Parathyroid adenoma (tissue), 2 donors: ENCODE data around the gene CTNND2.

Source experiments
- H2AFZ ChIP-seq: fragments of 300-600 bp; sonication (generic); one replicate; pipeline ENCODE4 v1.7.0; 2017; ENCODE audit warnings: antibody characterized with exemption, mild to moderate bottlenecking
- H3K27ac ChIP-seq: fragments of 300-600 bp; sonication (generic); one replicate; pipeline ENCODE4 v1.7.0; 2017
- H3K27me3 ChIP-seq: fragments of 300-600 bp; sonication (generic); one replicate; pipeline ENCODE4 v1.7.0; 2017; ENCODE audit warnings: low read length; ENCODE audit not compliant: control insufficient read depth, insufficient read depth
- H3K36me3 ChIP-seq: fragments of 300-600 bp; sonication (generic); one replicate; pipeline ENCODE4 v1.7.0; 2017; ENCODE audit warnings: low read length; ENCODE audit not compliant: control insufficient read depth, insufficient read depth
- H3K4me1 ChIP-seq: fragments of 300-600 bp; sonication (generic); one replicate; pipeline ENCODE4 v1.7.0; 2017; ENCODE audit warnings: control low read depth
- H3K4me2 ChIP-seq: fragments of 300-600 bp; sonication (generic); one replicate; pipeline ENCODE4 v1.7.0; 2017; ENCODE audit warnings: low read length
- H3K4me3 ChIP-seq: fragments of 300-600 bp; sonication (generic); one replicate; pipeline ENCODE4 v1.7.0; 2017; ENCODE audit warnings: low read depth, low read length
- H3K79me2 ChIP-seq: fragments of 300-600 bp; sonication (generic); one replicate; pipeline ENCODE4 v1.7.0; 2017; ENCODE audit warnings: control low read depth
- H3K9ac ChIP-seq: fragments of 300-600 bp; sonication (generic); one replicate; pipeline ENCODE4 v1.7.0; 2017; ENCODE audit warnings: mild to moderate bottlenecking
- H3K9me3 ChIP-seq: fragments of 300-600 bp; sonication (generic); one replicate; pipeline ENCODE4 v1.7.0; 2017; ENCODE audit warnings: low read length; ENCODE audit not compliant: control insufficient read depth
- TF ChIP-seq, protein P1 (sequence below): fragments of 300-600 bp; sonication (generic); IDR thresholded peaks from one replicate; pipeline ENCODE4 v1.7.0; 2017; ENCODE audit warnings: antibody characterized with exemption, mild to moderate bottlenecking
- donor health status: primary hyperparathyroidism.

Gene CTNND2

DNA sequence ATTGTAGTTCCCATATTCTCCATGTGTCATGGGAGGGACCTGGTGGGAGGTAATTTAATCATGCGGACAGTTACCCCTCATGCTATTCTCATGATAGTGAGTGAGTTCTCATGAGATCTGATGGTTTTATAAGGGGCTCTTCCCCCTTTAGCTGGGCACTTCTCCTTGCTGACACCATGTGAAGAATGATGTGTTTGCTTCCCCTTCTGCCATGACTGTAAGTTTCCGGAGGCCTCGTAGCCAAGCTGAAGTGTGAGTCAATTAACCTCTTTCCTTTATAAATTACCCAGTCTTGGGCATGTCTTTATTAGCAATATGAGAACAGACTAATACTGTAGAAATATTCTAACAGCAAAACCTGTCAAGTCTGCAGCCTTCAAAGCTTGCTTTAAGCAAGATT is 293.2 kb downstream of the CTNND2 start:
- Histone ChIP-seq H3K9ac (no peak overlapping the region), H3K27ac (no peak overlapping the region), H2AFZ (no peak overlapping the region), H3K4me2 (no peak overlapping the region), H3K4me3 (no peak overlapping the region), H3K27me3 (no peaks in the 10 kb centered on the region), H3K36me3 (no peaks in the 10 kb centered on the region), H3K79me2 (no peaks in the 10 kb centered on the region), H3K4me1 (no peaks in the 10 kb centered on the region), H3K9me3 (no peaks in the 10 kb centered on the region)
- TF ChIP-seq, protein P1, sequence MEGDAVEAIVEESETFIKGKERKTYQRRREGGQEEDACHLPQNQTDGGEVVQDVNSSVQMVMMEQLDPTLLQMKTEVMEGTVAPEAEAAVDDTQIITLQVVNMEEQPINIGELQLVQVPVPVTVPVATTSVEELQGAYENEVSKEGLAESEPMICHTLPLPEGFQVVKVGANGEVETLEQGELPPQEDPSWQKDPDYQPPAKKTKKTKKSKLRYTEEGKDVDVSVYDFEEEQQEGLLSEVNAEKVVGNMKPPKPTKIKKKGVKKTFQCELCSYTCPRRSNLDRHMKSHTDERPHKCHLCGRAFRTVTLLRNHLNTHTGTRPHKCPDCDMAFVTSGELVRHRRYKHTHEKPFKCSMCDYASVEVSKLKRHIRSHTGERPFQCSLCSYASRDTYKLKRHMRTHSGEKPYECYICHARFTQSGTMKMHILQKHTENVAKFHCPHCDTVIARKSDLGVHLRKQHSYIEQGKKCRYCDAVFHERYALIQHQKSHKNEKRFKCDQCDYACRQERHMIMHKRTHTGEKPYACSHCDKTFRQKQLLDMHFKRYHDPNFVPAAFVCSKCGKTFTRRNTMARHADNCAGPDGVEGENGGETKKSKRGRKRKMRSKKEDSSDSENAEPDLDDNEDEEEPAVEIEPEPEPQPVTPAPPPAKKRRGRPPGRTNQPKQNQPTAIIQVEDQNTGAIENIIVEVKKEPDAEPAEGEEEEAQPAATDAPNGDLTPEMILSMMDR, result no peak

DNA sequence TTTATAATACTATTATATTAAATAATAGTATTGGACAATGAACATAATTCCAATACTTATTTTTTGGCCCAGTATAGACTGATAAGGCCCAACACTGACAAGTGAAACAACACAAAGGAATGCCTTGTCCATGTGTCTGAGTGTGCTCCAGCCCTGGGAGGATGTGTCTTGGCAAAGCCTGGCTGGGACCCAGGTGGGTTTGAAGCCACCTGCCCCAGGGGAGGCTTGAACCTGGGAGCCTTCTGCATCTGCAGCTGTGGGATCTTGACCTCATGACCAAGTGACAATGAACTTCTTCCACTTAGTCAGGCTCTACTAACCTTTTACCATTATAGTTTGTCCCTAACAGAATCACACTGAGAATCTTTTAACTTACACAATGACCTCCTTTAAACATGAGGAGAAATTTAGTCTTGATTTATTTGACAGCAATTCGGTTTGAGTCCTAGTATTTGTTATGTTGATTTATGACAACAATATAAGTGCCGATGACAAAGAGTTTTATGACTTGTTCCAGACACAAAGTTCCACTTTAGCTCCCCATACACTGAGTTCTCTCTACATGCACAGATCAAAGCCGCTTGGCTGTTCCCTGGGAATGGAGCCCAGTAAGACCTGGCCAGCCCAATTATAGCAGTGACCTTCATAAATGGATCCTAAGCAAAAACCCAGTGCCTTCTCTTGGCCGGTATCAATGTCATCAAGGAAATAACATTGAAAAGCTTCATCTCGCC is 294.5 kb downstream of the CTNND2 start:
- Histone ChIP-seq H3K4me1 (no peaks in the 10 kb centered on the region), H3K9ac (no peak overlapping the region), H3K27ac (no peak overlapping the region), H3K4me3 (no peak overlapping the region), H3K27me3 (no peaks in the 10 kb centered on the region), H3K4me2 (no peak overlapping the region), H3K79me2 (no peaks in the 10 kb centered on the region), H3K9me3 (no peaks in the 10 kb centered on the region), H2AFZ (no peak overlapping the region), H3K36me3 (no peaks in the 10 kb centered on the region)
- TF ChIP-seq, protein P1, result no peak

DNA sequence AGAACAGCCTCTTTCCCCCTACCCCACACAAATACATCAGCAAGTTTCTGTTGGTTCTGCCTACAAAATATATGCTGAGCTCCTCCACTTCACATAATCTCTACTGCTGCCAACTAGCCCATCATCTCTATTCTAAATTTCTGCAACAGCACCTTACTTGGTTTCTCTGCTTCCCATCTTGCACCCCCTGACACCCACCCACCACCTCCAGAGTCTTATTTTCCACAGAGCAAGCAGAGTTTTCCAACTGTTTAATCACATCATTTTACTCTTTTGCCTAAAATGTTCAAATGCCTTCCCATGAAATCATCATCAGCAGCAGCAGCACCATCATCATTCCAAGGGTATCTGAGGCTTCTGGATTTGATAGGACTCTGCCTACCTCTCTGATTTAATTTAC is 295.7 kb downstream of the CTNND2 start:
- H3K36me3 ChIP-seq, result no peaks in the 10 kb centered on the region
- H3K4me1 ChIP-seq, result no peaks in the 10 kb centered on the region
- no peaks in the 10 kb centered on the region for H3K79me2 ChIP-seq
- H3K27me3 ChIP-seq, result no peaks in the 10 kb centered on the region
- TF ChIP-seq, protein P1, result no peak
- H3K4me2 ChIP-seq, result no peak overlapping the region
- no peak overlapping the region for H2AFZ ChIP-seq
- no peak overlapping the region for H3K4me3 ChIP-seq
- no peaks in the 10 kb centered on the region for H3K9me3 ChIP-seq
- no peak overlapping the region for H3K9ac ChIP-seq
- no peak overlapping the region for H3K27ac ChIP-seq

DNA sequence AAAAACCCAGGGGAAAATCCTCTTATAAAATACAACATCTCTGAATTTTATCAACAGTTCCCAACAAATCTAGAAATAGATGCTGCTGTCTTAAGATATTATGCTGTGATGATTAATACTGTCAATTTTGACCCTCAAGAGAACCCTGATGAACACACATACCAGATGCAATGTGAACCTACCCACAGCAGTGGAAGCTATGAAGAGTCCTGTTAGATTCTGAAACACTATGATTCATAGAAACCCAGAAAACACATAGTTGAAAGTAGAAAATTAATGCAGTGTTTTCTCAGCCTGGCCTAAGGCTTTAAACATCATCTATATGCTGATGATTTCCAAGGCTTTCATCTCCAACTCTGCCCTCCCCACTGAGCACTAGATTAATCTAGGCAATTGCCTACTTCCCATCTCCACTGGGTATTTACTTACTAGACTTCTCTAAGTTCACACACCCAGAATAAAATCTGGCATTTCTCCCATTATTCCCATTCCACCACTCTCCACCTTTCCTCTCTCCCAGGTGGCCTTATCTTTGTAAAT is 296.2 kb downstream of the CTNND2 start:
- H2AFZ ChIP-seq, result no peak overlapping the region
- no peaks in the 10 kb centered on the region for H3K79me2 ChIP-seq
- no peak overlapping the region for H3K4me3 ChIP-seq
- no peak overlapping the region for H3K27ac ChIP-seq
- no peaks in the 10 kb centered on the region for H3K27me3 ChIP-seq
- no peaks in the 10 kb centered on the region for H3K4me1 ChIP-seq
- TF ChIP-seq, protein P1, result no peak
- H3K4me2 ChIP-seq, result no peak overlapping the region
- no peak overlapping the region for H3K9ac ChIP-seq
- no peaks in the 10 kb centered on the region for H3K9me3 ChIP-seq
- no peaks in the 10 kb centered on the region for H3K36me3 ChIP-seq

DNA sequence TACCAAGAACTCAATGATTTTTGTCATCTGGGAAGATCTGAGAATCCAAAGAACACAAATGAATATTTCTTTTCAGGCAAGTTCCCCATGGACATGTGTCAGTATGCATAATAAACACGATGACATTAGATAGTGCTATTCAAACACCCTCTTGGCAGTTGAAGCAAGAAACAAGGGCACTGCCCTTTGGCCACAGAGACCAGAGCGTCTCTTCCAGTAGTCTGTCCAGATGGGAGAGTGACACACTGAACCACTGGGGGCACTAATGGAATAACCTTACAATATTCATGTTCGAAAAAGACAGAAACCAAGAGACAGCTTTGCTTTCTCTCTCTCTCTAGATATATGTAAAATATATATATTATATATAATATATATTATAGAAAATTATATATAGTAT is 301.9 kb downstream of the CTNND2 start:
- no peaks in the 10 kb centered on the region for H3K4me1 ChIP-seq
- H3K27me3 ChIP-seq, result no peaks in the 10 kb centered on the region
- no peak overlapping the region for H3K9ac ChIP-seq
- H2AFZ ChIP-seq, result no peak overlapping the region
- H3K79me2 ChIP-seq, result no peaks in the 10 kb centered on the region
- TF ChIP-seq, protein P1, result no peak
- no peak overlapping the region for H3K4me3 ChIP-seq
- no peaks in the 10 kb centered on the region for H3K9me3 ChIP-seq
- H3K4me2 ChIP-seq, result no peak overlapping the region
- H3K36me3 ChIP-seq, result no peaks in the 10 kb centered on the region
- H3K27ac ChIP-seq, result no peak overlapping the region
